Testis (tissue), 5 donors: ENCODE data around the gene SCT. TPM values are rescaled to one million over a fixed set of nuclear protein-coding genes. Genes with fewer than 3 reads are reported as not detected.

Source experiments
- DNase-seq: peaks from one replicate; pipeline ENCODE4 v3.0.0-alpha.2; 2019
- H3K27ac ChIP-seq, 2 donors: fragments of 200-600 bp; sonication (generic); one replicate each; pipeline ENCODE4 v1.5.1; 2019
- H3K27me3 ChIP-seq: fragments of 200-600 bp; sonication (generic); one replicate; pipeline ENCODE4 v1.5.1; 2019
- H3K36me3 ChIP-seq: fragments of 200-600 bp; sonication (generic); one replicate; pipeline ENCODE4 v1.5.1; 2017; ENCODE audit warnings: low read depth; ENCODE audit errors: missing control alignments
- H3K4me1 ChIP-seq: fragments of 200-600 bp; sonication (generic); one replicate; pipeline ENCODE4 v1.5.1; 2019
- H3K4me3 ChIP-seq, 2 donors: fragments of 200-600 bp; sonication (generic); one replicate each; pipeline ENCODE4 v1.5.1; 2017 to 2019
- H3K9me3 ChIP-seq: fragments of 200-600 bp; sonication (generic); one replicate; pipeline ENCODE4 v1.5.1; 2017
- CTCF ChIP-seq, 3 experiments: fragments of 450-650 bp in 2 of 3; fragments of 200-600 bp in 1 of 3; sonication (generic) in 1 of 3; IDR thresholded peaks; one replicate each; pipeline ENCODE4 v1.5.1; 2016 to 2019; ENCODE audit warnings: antibody characterized with exemption in 3 of 3, mild to moderate bottlenecking in 2 of 3, moderate library complexity in 1 of 3
- POLR2A ChIP-seq: fragments of 450-650 bp; IDR thresholded peaks from one replicate; pipeline ENCODE4 v1.6.1; 2017; ENCODE audit warnings: antibody characterized with exemption, mild to moderate bottlenecking, moderate library complexity
- WGBS, 2 donors: methylation state at CpG; one replicate each; pipeline ENCODE4 v1.1.5; 2018; 5-methylcytosine and 5-hydroxymethylcytosine counted together
- intact Hi-C: fragments of 100-400 bp; cut with DNase I; formaldehyde crosslinking; loops from one replicate; pipeline ENCODE4 v1.15.1; 2023; ENCODE audit warnings: low total_unique reads
- long read RNA-seq, 2 donors: transcript quantifications; one replicate each; lab custom pipeline, GENCODE V29; 2026
- polyA plus RNA-seq: library from polyadenylated mRNA; stranded (reverse); fragments of 350-450 nt; fragmentation: Illumina TruSeq; extraction: RNeasy Lipid Tissue Mini Kit (QIAGEN cat#74804); gene quantifications from one replicate; pipeline ENCODE4 v1.2.3, GENCODE V29; 2014; ENCODE audit warnings: low read depth, low replicate concordance; ENCODE audit not compliant: insufficient read depth
- total RNA-seq, 2 donors: library from RNA; depleted of rRNA; stranded (reverse); fragments of >200 nt; gene quantifications; one replicate each; pipeline ENCODE4 v1.2.3, GENCODE V29; 2016

The SCT gene
- total RNA-seq: 1 to 10 TPM; 3.4 to 9.3 TPM
- polyA plus RNA-seq: 1.5 TPM
- long read RNA-seq, donor 1, partial matches to known transcripts: 0 of 1 reads
- long read RNA-seq, donor 1, other reads (novel, unspliced or antisense): 0 of 1 reads
- long read RNA-seq, donor 2: 0 reads

GRCh38 chr11:626475-627307 is at the start of gene SCT:
Gene SCT, minus strand, starts transcription at chr11:627181. Its CDS starts 38 bp downstream, at chr11:627143.
- TF ChIP-seq CTCF (IDR thresholded peaks at IDR 0.05): no peak
- Histone ChIP-seq H3K27me3 (no peaks in the 10 kb centered on the region), H3K4me3 (peak within 1 kb of the TSS in 1 of 2 donors; percentile 4), H3K36me3 (no peaks in the 10 kb centered on the region), H3K4me1 (no peaks in the 10 kb centered on the region), H3K9me3 (no peaks in the 10 kb centered on the region), H3K27ac (no peak within 1 kb of the TSS)
- DNase-seq: no peak
- intact Hi-C loops: no loop called here
- 36 to 80% methylated on average over 2 to 19 of the region's 72 CpGs for WGBS, 2 donors

DNA sequence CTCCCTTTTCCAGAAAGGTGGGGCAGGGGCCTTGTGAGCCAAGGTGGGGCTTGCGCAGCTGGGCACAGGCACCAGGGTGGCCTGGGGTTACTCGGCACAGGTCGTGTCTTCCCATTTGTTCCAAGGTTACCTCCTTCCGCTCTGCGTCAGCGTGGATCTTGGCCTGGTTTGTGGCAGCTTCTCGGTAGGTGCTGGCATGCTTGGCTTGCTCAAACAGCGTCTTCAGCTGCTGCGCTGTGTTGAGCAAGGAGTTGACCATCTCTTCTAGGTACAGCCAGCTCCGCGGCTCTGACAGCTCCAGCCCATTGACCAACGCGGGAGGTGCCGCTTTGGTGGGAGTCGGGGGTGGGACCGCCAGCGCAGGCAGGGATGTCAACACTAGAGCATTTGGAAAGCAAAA is 47.4 kb upstream of the SCT start:
- intact Hi-C loops: no loop called here
- TF ChIP-seq POLR2A (no peak), CTCF (IDR thresholded peaks at IDR 0.05) (no peak)
- no peak for DNase-seq
- H3K4me1 ChIP-seq: no peaks in the 10 kb centered on the region
- H3K36me3 ChIP-seq: no peaks in the 10 kb centered on the region
- no peak overlapping the region for H3K27ac ChIP-seq
- no peak overlapping the region for H3K4me3 ChIP-seq
- 94% methylated on average over 16 to 17 of the region's 17 CpGs for WGBS, 2 donors
- H3K9me3 ChIP-seq: no peaks in the 10 kb centered on the region
- no peaks in the 10 kb centered on the region for H3K27me3 ChIP-seq

DNA sequence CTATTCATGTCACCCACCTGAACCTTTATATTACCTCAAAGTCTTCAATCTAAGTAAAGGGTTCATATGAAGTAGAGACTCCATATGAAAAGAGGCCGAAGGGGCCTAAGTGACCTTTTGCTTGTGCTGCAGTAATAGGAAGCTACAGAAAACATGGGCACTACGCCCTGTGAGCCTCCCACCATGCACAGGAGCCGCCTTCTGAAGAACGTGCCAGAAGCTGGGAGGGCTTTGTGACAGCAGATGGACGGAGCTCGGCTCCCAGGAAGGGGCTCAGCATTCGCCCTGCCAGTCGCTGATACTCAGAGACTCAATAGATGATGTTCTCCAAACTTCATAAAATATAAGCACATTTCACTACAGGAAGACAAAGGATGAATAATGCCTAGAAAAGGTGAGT is 46.9 kb upstream of the SCT start:
- H3K4me1 ChIP-seq: no peaks in the 10 kb centered on the region
- no peak overlapping the region for H3K27ac ChIP-seq
- no peak overlapping the region for H3K4me3 ChIP-seq
- no peaks in the 10 kb centered on the region for H3K9me3 ChIP-seq
- WGBS, 2 donors: 91 to 93% methylated on average over 8 of the region's 8 CpGs
- no peaks in the 10 kb centered on the region for H3K27me3 ChIP-seq
- DNase-seq: no peak
- TF ChIP-seq POLR2A: no peak
- no peaks in the 10 kb centered on the region for H3K36me3 ChIP-seq
- intact Hi-C loops: no loop called here

GRCh38 chr11:665704-666281 is 38.8 kb upstream of the SCT start:
- no peak for TF ChIP-seq CTCF (IDR thresholded peaks at IDR 0.05)
- TF ChIP-seq POLR2A: no peak
- intact Hi-C loops: no loop called here
- H3K27ac ChIP-seq: peak overlapping the region; percentile 51 to 76
- WGBS, 2 donors: 58 to 64% methylated on average over 11 of the region's 11 CpGs
- H3K4me3 ChIP-seq: no peak overlapping the region
- no peaks in the 10 kb centered on the region for H3K27me3 ChIP-seq
- H3K36me3 ChIP-seq: no peaks in the 10 kb centered on the region
- peaks cover 15% of the 10 kb centered on the region for H3K4me1 ChIP-seq
- no peaks in the 10 kb centered on the region for H3K9me3 ChIP-seq
- peak; percentile 61 for DNase-seq

DNA sequence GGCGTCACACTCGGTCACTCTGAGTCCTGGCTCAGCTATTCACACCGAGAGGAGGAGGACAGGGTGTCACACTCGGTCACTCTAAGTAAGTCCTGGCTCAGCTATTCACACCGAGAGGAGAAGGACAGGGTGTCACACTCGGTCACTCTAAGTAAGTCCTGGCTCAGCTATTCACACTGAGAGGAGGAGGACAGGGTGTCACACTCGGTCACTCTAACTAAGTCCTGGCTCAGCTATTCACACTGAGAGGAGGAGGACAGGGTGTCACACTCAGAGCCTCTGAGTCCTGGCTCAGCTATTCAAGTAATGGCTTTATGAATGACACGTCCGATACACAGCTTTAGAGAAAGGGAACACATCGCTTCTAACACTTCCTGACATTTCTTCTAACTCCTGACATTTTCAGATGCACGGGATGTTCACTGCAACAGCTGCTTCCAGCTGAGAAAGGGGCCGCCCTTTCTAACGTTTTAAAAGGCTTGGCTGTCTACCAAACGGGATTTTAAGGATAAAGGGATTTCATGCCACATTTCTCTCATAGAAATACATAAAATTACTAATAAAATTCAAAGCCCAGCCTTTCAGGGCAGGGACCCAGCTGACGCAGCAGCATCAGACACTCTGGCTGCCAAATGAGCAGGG is 38.2 kb upstream of the SCT start:
- H3K36me3 ChIP-seq: no peaks in the 10 kb centered on the region
- H3K4me3 ChIP-seq: no peak overlapping the region
- 43 to 64% methylated on average over 9 to 15 of the region's 15 CpGs for WGBS, 2 donors
- H3K27ac ChIP-seq: peak overlapping the region; percentile 51 to 76
- peak; percentile 39 for DNase-seq
- no peaks in the 10 kb centered on the region for H3K27me3 ChIP-seq
- H3K4me1 ChIP-seq: peaks cover 15% of the 10 kb centered on the region
- no peaks in the 10 kb centered on the region for H3K9me3 ChIP-seq
- TF ChIP-seq CTCF (IDR thresholded peaks at IDR 0.05): no peak
- intact Hi-C loops: no loop called here
